ENCODE results near the gene NUDT17. TPM values are rescaled to one million over a fixed set of nuclear protein-coding genes. Genes with fewer than 3 reads are reported as not detected.
"Not testable (repeated sequence)": the region's sequence is repeated elsewhere in the genome, so short reads cannot be mapped to it uniquely, and the experiment has no call there.

NUDT17 gene
- total and polyA plus RNA-seq, 2 donors (not counting 1 experiment from before 2014, with no cell fraction given) = 7.7 TPM

GRCh38 chr1:145806844-145807243 lies 38.6 kb upstream of the NUDT17 start:
- no peak for DNase-seq
- H3K27ac ChIP-seq (ENCODE audit: low read length in 2 of 2) = no peak overlapping the region
- 100% methylated on average over 2 of the region's 7 CpGs for WGBS (ENCODE audit: insufficient coverage)
- H2AFZ ChIP-seq (ENCODE audit: insufficient read depth, low read depth, low read length, poor library complexity, severe bottlenecking) = no peak overlapping the region
- TF ChIP-seq EZH2 (IDR thresholded peaks at IDR 0.05; ENCODE audit: borderline replicate concordance, insufficient read depth, low read depth, low read length, poor library complexity, severe bottlenecking) (no peak), CTCF (IDR thresholded peaks at IDR 0.05) (no peak)
- POLR2A ChIA-PET = no interaction called here
- no peaks in the 10 kb centered on the region for H3K4me1 ChIP-seq (ENCODE audit: control insufficient read depth in 2 of 2, insufficient read depth in 2 of 2, low read length in 2 of 2)
- Mint-ChIP-seq H3K27ac (no peak overlapping the region), H3K27me3 (no peaks in the 10 kb centered on the region), H3K4me3 (no peak overlapping the region), H3K9me3 (ENCODE audit: insufficient read depth) (no peaks in the 10 kb centered on the region), H3K4me1 (peaks cover 33% of the 10 kb centered on the region)
- no peak for ATAC-seq (ENCODE audit: low read depth)
- peaks cover 46% of the 10 kb centered on the region for H3K79me2 ChIP-seq (ENCODE audit: control insufficient read depth, insufficient read depth, low read length)
- no peak overlapping the region for H3K4me3 ChIP-seq (ENCODE audit: control extremely low read depth in 1 of 5, extremely low read depth in 1 of 5, insufficient read depth in 1 of 5, low read depth in 2 of 5, low read length in 4 of 5)
- no peaks in the 10 kb centered on the region for H3K27me3 ChIP-seq (replicated peaks in 1 of 4; ENCODE audit: control extremely low read depth in 1 of 4, control insufficient read depth in 3 of 4, insufficient read depth in 4 of 4, low read length in 3 of 4)
- H3K9me3 ChIP-seq (ENCODE audit: control extremely low read depth in 1 of 3, control insufficient read depth in 2 of 3, insufficient read depth in 1 of 3, low read length in 2 of 3) = no peaks in the 10 kb centered on the region
- no peak overlapping the region for H3K9ac ChIP-seq (ENCODE audit: low read length)
- no peak overlapping the region for H3K4me2 ChIP-seq (replicated peaks; ENCODE audit: low read depth, low read length, poor library complexity, severe bottlenecking)
- intact Hi-C loops (cut with micrococcal nuclease) = no loop called here
- CTCF ChIA-PET = no interaction called here
- H3K36me3 ChIP-seq (replicated peaks in 1 of 2; ENCODE audit: control extremely low read depth in 1 of 2, control insufficient read depth in 1 of 2, extremely low read depth in 1 of 2, insufficient read depth in 2 of 2, low read length in 1 of 2) = peaks cover 0 to 3% of the 10 kb centered on the region in 2 experiments
- H4K20me1 ChIP-seq (ENCODE audit: control insufficient read depth, insufficient read depth, low read length, poor library complexity, severe bottlenecking) = peaks cover 19% of the 10 kb centered on the region

GRCh38 chr1:145812977-145813810 lies 32.2 kb upstream of the NUDT17 start:
- H2AFZ ChIP-seq (ENCODE audit: insufficient read depth, low read depth, low read length, poor library complexity, severe bottlenecking); H3K4me3 Mint-ChIP-seq; H3K79me2 ChIP-seq (ENCODE audit: control insufficient read depth, insufficient read depth, low read length); H3K27me3 Mint-ChIP-seq; POLR2A ChIA-PET; H3K4me3 ChIP-seq (ENCODE audit: control extremely low read depth in 1 of 5, extremely low read depth in 1 of 5, insufficient read depth in 1 of 5, low read depth in 2 of 5, low read length in 4 of 5); CTCF ChIA-PET; H3K9me3 Mint-ChIP-seq (ENCODE audit: insufficient read depth); H4K20me1 ChIP-seq (ENCODE audit: control insufficient read depth, insufficient read depth, low read length, poor library complexity, severe bottlenecking); H3K9ac ChIP-seq (ENCODE audit: low read length); DNase-seq; intact Hi-C loops (cut with micrococcal nuclease); H3K4me1 Mint-ChIP-seq; H3K4me1 ChIP-seq (ENCODE audit: control insufficient read depth in 2 of 2, insufficient read depth in 2 of 2, low read length in 2 of 2); H3K27me3 ChIP-seq (replicated peaks in 1 of 4; ENCODE audit: control extremely low read depth in 1 of 4, control insufficient read depth in 3 of 4, insufficient read depth in 4 of 4, low read length in 3 of 4); H3K4me2 ChIP-seq (replicated peaks; ENCODE audit: low read depth, low read length, poor library complexity, severe bottlenecking); ATAC-seq (ENCODE audit: low read depth); H3K27ac Mint-ChIP-seq; H3K27ac ChIP-seq (ENCODE audit: low read length in 2 of 2); H3K9me3 ChIP-seq (ENCODE audit: control extremely low read depth in 1 of 3, control insufficient read depth in 2 of 3, insufficient read depth in 1 of 3, low read length in 2 of 3); H3K36me3 ChIP-seq (replicated peaks in 1 of 2; ENCODE audit: control extremely low read depth in 1 of 2, control insufficient read depth in 1 of 2, extremely low read depth in 1 of 2, insufficient read depth in 2 of 2, low read length in 1 of 2): not testable (repeated sequence)
- WGBS (ENCODE audit: insufficient coverage) = no CpG with 5 or more reads among the region's 6 CpGs

- CTCF ChIA-PET; H3K9ac ChIP-seq (ENCODE audit: low read length); H3K79me2 ChIP-seq (ENCODE audit: control insufficient read depth, insufficient read depth, low read length); H3K4me1 Mint-ChIP-seq; H3K36me3 ChIP-seq (replicated peaks in 1 of 2; ENCODE audit: control extremely low read depth in 1 of 2, control insufficient read depth in 1 of 2, extremely low read depth in 1 of 2, insufficient read depth in 2 of 2, low read length in 1 of 2); H3K4me3 ChIP-seq (ENCODE audit: control extremely low read depth in 1 of 5, extremely low read depth in 1 of 5, insufficient read depth in 1 of 5, low read depth in 2 of 5, low read length in 4 of 5); intact Hi-C loops (cut with micrococcal nuclease); H3K9me3 Mint-ChIP-seq (ENCODE audit: insufficient read depth); H3K4me1 ChIP-seq (ENCODE audit: control insufficient read depth in 2 of 2, insufficient read depth in 2 of 2, low read length in 2 of 2); H3K4me2 ChIP-seq (replicated peaks; ENCODE audit: low read depth, low read length, poor library complexity, severe bottlenecking); POLR2A ChIA-PET; H4K20me1 ChIP-seq (ENCODE audit: control insufficient read depth, insufficient read depth, low read length, poor library complexity, severe bottlenecking); ATAC-seq (ENCODE audit: low read depth); H3K27ac ChIP-seq (ENCODE audit: low read length in 2 of 2); H3K27me3 ChIP-seq (replicated peaks in 1 of 4; ENCODE audit: control extremely low read depth in 1 of 4, control insufficient read depth in 3 of 4, insufficient read depth in 4 of 4, low read length in 3 of 4); H2AFZ ChIP-seq (ENCODE audit: insufficient read depth, low read depth, low read length, poor library complexity, severe bottlenecking); H3K27ac Mint-ChIP-seq; H3K27me3 Mint-ChIP-seq; H3K4me3 Mint-ChIP-seq; H3K9me3 ChIP-seq (ENCODE audit: control extremely low read depth in 1 of 3, control insufficient read depth in 2 of 3, insufficient read depth in 1 of 3, low read length in 2 of 3); DNase-seq: not testable (repeated sequence)
- WGBS (ENCODE audit: insufficient coverage) = no CpG with 5 or more reads among the region's 6 CpGs
Measured at GRCh38 chr1:145818095-145818494, 27.3 kb upstream of the NUDT17 start.
